Stimulated activated CD8-positive, alpha-beta memory T cell treated with anti-CD3 and anti-CD28 coated beads, Interleukin-15, amount 100 ng/mL, for 1 hour (primary cell): Measurements from ENCODE around the gene EPSTI1.
"Not testable (repeated sequence)": the region's sequence is repeated elsewhere in the genome, so short reads cannot be mapped to it uniquely, and the experiment has no call there.

ENCODE experiments used
- DNase-seq: peaks from one replicate; pipeline ENCODE4 v3.0.0-alpha.2; 2020; ENCODE audit warnings: low read depth

Gene EPSTI1

GRCh38 chr13:42893214-42893671 lies 98.8 kb downstream of the EPSTI1 start:
- DNase-seq = no peak

GRCh38 chr13:42892760-42893159 lies 99.3 kb downstream of the EPSTI1 start:
- DNase-seq = no peak

DNA sequence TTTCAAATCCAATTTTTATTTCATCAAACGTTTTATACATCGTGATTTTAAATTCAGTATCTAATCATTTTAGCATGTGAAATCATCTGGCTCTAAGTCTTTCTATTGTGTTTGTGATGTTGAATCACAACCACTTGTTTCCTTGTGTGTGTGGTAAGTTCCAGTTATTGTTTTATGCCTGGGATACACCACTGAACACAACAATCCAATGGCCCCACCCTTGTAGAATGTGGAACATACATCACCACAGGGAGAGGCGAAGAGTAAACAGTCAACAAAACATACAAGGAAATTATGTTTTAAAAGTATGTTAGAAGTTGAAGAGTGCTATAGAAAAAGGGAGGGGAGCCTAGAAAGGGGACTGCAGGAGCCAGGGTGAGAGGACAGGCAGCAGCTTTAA lies 100.5 kb downstream of the EPSTI1 start:
- no peak for DNase-seq

GRCh38 chr13:42885325-42885724 lies 106.7 kb downstream of the EPSTI1 start:
- DNase-seq = no peak

GRCh38 chr13:42883771-42884467 lies 108.1 kb downstream of the EPSTI1 start:
- no peak for DNase-seq

- DNase-seq = no peak
Measured at GRCh38 chr13:42883142-42883541, 108.9 kb downstream of the EPSTI1 start.

DNA sequence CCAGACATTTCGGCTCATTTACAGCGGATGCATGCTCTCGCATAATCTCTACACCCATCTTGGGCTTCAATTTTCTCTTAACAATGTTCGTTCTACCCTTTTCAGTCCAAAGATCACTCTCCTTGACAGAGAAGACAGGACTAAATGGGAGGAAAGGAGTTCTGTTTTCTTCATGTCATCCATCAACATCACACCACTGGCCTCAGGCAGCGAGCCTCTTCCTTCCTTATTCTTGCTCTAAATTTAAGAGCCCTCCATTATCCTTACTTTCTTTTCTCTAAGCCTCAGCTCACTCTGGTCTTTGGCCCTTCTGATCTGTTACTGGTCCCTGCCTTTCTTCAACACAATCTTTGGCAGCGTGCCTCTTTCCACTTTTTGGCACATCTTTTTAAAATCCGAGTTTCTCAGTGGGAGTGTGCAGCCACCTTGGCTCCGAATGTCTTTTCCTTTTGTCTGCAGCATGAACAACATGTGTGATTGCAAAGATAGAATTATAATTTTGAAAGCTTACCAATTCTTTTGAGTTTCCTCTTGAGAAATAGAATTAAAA lies 111.9 kb downstream of the EPSTI1 start:
- DNase-seq = no peak

- DNase-seq = no peak
Measured at GRCh38 chr13:42878721-42879120, 113.3 kb downstream of the EPSTI1 start.

DNA sequence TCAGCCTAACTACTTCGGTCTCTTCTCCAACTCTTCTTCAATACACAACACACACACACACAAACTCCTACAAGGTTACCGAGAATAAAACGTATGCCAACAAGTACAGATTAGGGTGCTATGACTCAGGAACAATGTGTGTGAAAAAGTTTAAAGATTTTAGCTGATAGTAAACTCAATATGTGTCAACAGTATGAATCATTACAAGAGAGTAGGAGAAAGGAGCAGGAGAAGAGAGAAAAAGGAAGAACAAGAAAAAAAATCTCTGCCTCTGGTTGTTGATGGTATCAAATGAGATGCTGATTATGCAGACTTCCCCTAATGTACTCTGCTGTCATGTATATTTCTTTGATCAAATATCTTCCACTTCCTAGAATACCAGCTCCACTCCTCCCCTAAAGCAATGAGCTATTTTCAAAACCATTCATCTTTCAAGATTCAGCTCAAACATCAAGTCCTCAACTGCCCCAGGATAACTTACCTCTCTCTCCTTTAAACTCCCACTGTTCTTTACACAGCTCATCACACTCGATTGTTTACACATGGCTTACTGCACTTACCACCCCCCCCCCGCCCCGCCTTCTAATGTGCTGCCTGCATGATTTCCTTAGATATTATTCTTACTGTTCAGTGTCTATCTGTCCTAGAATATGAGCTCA lies 115.0 kb downstream of the EPSTI1 start:
- no peak for DNase-seq

DNA sequence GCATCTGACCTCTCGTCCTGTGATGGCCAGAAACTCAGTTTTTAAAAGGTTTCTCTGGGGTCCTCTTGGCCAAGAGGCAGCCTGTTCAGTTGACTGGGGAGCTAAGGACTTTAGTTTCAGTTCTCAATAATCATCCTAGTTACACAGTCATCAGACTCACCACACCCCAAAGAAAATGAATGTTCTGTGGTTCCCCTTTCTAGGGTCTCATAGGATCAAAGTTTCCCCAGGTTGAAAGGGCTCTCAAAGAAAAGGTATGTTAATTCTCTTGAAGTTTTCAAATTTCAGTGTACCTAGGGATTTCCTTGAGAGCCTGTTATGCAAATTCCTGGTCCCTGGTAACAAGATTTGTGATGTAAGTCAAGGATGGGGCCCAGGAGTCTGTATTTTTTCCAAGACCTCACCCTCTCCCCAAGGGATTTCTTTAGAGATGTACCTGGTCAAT lies 115.7 kb downstream of the EPSTI1 start:
- no peak for DNase-seq

GRCh38 chr13:42875475-42876269 lies 116.4 kb downstream of the EPSTI1 start:
- DNase-seq = no peak

- DNase-seq = no peak
Measured at GRCh38 chr13:42874221-42874620, 117.8 kb downstream of the EPSTI1 start.

- DNase-seq = no peak
Measured at GRCh38 chr13:42873081-42873480, 119.0 kb downstream of the EPSTI1 start.

DNA sequence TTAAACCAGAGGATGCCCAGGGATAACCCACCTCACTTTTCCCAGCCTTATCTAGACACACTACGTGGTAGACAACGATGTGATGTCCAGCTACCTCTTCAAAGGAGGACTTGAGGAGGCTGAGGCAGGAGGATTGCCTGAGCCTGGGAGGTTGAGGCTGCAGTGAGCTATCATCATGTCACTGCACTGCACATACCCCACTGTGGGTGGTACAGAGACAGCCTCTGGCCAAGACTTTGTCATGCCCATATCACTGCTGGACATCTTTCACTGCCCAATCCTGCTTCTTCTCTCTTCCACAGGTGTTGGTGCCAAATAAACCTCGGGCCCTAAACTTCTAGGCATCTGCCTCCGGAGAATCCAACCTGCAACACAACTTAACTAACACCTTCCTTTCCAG lies 124.8 kb downstream of the EPSTI1 start:
- no peak for DNase-seq

DNA sequence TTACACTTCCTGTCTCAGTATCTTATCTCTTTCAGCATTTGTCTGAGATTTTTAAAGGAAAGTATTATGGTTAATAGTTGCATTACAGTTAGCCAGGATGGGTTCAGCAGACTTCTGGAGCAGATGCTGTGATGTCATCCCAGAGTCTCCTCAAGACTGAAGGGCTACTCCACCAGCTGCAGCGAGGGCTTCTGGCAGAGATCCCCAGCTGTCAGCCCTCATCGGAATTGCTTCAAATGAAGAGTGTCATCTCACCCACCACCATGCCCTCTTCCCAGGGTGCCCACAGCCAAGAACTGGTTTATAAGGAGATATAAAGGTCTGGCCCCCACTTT lies 126.3 kb downstream of the EPSTI1 start:
- no peak for DNase-seq

DNA sequence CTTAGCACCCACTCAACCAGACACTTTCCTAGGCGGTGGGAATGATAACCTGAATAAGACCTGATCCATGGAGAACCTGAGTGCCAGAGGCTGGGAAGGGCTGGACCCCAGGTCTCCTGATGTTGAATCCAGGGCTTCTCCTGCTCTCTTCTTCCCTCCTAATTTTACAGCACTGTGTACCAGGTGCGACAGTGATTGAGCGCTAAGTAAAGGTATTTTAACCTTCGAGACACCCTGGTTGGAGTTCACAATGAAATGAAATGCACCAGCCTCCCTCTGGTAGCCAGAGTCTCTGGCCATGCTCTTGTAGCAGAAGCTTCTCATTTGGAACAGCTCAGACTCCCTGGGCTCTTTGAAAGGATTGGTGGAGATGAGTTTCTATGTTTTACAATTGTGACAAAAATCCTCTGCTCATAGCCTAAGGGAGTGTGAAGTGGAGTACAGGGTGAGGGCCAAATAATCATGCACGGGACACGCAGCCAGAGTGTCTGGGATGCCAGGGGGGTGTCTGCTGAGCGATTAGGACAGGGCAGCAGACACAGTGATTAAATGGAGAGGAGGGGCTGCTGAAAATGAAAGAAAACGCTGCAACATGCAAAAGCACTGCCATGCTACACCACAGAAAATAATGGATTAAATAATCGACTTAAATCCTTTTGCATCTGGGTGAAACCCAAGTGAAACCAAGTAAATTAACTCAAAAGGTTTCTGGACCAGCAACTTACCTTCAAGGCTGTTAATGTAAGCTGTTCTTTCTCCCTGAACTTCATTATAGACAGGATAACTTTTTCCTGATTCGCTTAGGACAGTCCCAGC lies 126.9 kb downstream of the EPSTI1 start:
- DNase-seq = no peak

GRCh38 chr13:42862370-42862769 lies 129.7 kb downstream of the EPSTI1 start:
- not testable (repeated sequence) for DNase-seq

- DNase-seq = no peak
Measured at GRCh38 chr13:42860485-42860884, 131.6 kb downstream of the EPSTI1 start.

GRCh38 chr13:42859760-42860159 lies 132.3 kb downstream of the EPSTI1 start:
- DNase-seq = no peak

DNA sequence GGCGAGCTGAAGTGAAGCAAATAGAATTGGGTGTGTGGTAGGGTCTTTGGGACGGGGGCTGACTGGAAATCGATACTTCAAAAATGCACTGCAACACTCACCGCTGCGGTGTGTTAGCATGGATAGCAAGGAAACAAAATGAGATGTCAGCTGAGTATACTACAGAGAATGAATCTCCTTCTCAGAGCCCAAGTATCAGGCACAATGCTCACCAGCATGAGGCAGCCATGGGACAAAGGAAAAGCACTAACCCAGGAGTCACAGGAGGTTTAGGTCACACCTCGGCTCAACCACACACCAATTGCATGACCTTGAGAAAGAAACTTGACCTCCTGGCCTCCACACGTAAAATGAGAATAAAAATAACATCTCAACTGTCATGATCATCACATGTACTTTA lies 136.6 kb downstream of the EPSTI1 start:
- DNase-seq = no peak

DNA sequence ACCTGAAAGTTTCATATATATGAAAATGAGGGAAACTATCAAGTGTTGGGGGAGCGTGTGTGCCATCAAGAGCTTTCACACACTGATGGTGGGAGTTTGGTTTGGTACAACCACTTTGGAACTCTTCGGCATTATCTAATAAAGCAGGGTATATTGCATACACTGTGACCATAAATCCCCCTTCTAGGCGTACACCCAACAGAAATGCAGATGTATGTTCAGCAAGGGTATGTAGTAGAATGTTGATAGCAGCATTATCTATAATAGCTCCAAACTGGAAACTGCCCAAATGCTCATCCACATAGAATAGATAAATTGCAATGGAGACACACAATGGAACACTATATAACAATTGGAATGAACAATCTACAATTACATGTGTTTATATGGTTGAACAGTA lies 139.9 kb downstream of the EPSTI1 start:
- DNase-seq = no peak

DNA sequence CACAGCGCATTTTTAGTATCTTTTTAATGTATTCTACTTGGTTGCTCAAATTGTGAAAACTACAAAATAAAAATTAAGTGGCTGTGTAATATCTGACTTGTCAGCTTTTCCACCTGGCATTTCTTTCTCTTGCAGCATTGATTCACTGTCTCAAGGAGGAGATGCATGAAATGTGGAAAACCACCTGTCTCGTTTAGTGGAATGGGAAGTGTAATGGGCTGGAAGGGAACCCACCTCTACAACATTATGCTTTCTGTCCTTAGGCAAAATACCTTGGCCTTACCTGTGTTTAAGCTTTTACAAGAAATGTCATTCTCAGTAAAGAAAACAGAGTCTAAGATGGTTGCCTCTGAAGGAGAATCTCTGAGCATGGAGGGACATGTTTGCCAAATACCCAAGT lies 142.8 kb downstream of the EPSTI1 start:
- no peak for DNase-seq
